ENCODE data around the gene ADGRE2. TPM values are rescaled to one million over a fixed set of nuclear protein-coding genes. Genes with fewer than 3 reads are reported as not detected.
"Not testable (repeated sequence)": the region's sequence is repeated elsewhere in the genome, so short reads cannot be mapped to it uniquely, and the experiment has no call there.

The ADGRE2 gene
- total RNA-seq = 1 to 10 TPM in 3 of 4 donors, under 1 TPM in 1; 0.65 to 6.0 (median 3.0) TPM

- H3K4me1 ChIP-seq; intact Hi-C loops (cut with DNase I); H3K4me3 ChIP-seq; DNase-seq (ENCODE audit: extremely low spot score); H3K9me3 ChIP-seq; H3K27ac ChIP-seq (replicated peaks in 1 of 4); H3K36me3 ChIP-seq: not testable (repeated sequence)
- peaks cover 0 to 75% (median 0%) of the 10 kb centered on the region in 4 donors for H3K27me3 ChIP-seq
- WGBS = 67% methylated on average over 12 of the region's 12 CpGs
Measured at GRCh38 chr19:14778110-14778845, at the start of gene ADGRE2. Gene ADGRE2 (minus strand): TSS chr19:14778560. CDS start chr19:14776756, 1,804 bp downstream.

- DNase-seq (ENCODE audit: extremely low spot score) = no peak
Measured at GRCh38 chr19:14826006-14826405, 47.6 kb upstream of the ADGRE2 start.

GRCh38 chr19:14821937-14822336 lies 43.6 kb upstream of the ADGRE2 start:
- intact Hi-C loops (cut with DNase I) = no loop called here
- Histone ChIP-seq H3K27ac (replicated peaks in 1 of 4) (no peak overlapping the region), H3K36me3 (no peaks in the 10 kb centered on the region), H3K4me3 (no peak overlapping the region), H3K4me1 (no peaks in the 10 kb centered on the region), H3K27me3 (peaks cover 0 to 30% (median 0%) of the 10 kb centered on the region in 4 donors), H3K9me3 (peaks cover 0 to 6% (median 2%) of the 10 kb centered on the region in 4 donors)
- TF ChIP-seq CTCF (IDR thresholded peaks at IDR 0.05) (no peak), POLR2A (IDR thresholded peaks at IDR 0.05; ENCODE audit: low read depth) (no peak), POLR2AphosphoS5 (IDR thresholded peaks at IDR 0.05) (no peak), EP300 (IDR thresholded peaks at IDR 0.05) (no peak)
- 48% methylated on average over 6 of the region's 6 CpGs for WGBS
- DNase-seq (ENCODE audit: extremely low spot score) = no peak

More at GRCh38 chr19:14826006-14826405, 47.6 kb upstream of the ADGRE2 start:
- intact Hi-C loops (cut with DNase I) = no loop called here
- H3K36me3 ChIP-seq = no peaks in the 10 kb centered on the region
- no peak for TF ChIP-seq POLR2A (IDR thresholded peaks at IDR 0.05; ENCODE audit: low read depth)
- no peak for TF ChIP-seq CTCF (IDR thresholded peaks at IDR 0.05)
- no peak for TF ChIP-seq EP300 (IDR thresholded peaks at IDR 0.05)
- no peak for TF ChIP-seq POLR2AphosphoS5 (IDR thresholded peaks at IDR 0.05)
- no peak overlapping the region for H3K27ac ChIP-seq (replicated peaks in 1 of 4)
- H3K4me1 ChIP-seq = no peaks in the 10 kb centered on the region
- no peak overlapping the region for H3K4me3 ChIP-seq
- 89% methylated on average over 2 of the region's 2 CpGs for WGBS
- peaks cover 0 to 33% (median 0%) of the 10 kb centered on the region in 4 donors for H3K27me3 ChIP-seq
- peaks cover 0 to 6% (median 2%) of the 10 kb centered on the region in 4 donors for H3K9me3 ChIP-seq

- TF ChIP-seq POLR2AphosphoS5 (IDR thresholded peaks at IDR 0.05) (no peak), EP300 (IDR thresholded peaks at IDR 0.05) (no peak), CTCF (IDR thresholded peaks at IDR 0.05) (no peak), POLR2A (IDR thresholded peaks at IDR 0.05; ENCODE audit: low read depth) (no peak)
- 76% methylated on average over 8 of the region's 8 CpGs for WGBS
- Histone ChIP-seq H3K36me3 (no peaks in the 10 kb centered on the region), H3K4me3 (no peak overlapping the region), H3K27me3 (peaks cover 0 to 10% (median 0%) of the 10 kb centered on the region in 4 donors), H3K9me3 (no peaks in the 10 kb centered on the region), H3K4me1 (no peaks in the 10 kb centered on the region), H3K27ac (replicated peaks in 1 of 4) (no peak overlapping the region)
- no peak for DNase-seq (ENCODE audit: extremely low spot score)
- intact Hi-C loops (cut with DNase I) = no loop called here
Measured at GRCh38 chr19:14818588-14818987, 40.2 kb upstream of the ADGRE2 start.

GRCh38 chr19:14817052-14817451 lies 38.7 kb upstream of the ADGRE2 start:
- H3K27ac ChIP-seq (replicated peaks in 1 of 4) = no peak overlapping the region
- no peaks in the 10 kb centered on the region for H3K4me1 ChIP-seq
- WGBS = 87% methylated on average over 3 of the region's 3 CpGs
- TF ChIP-seq CTCF (IDR thresholded peaks at IDR 0.05) = no peak
- no peak for TF ChIP-seq POLR2AphosphoS5 (IDR thresholded peaks at IDR 0.05)
- TF ChIP-seq EP300 (IDR thresholded peaks at IDR 0.05) = no peak
- no peak for TF ChIP-seq POLR2A (IDR thresholded peaks at IDR 0.05; ENCODE audit: low read depth)
- peaks cover 0 to 6% (median 0%) of the 10 kb centered on the region in 4 donors for H3K27me3 ChIP-seq
- no peak for DNase-seq (ENCODE audit: extremely low spot score)
- H3K9me3 ChIP-seq = no peaks in the 10 kb centered on the region
- no peaks in the 10 kb centered on the region for H3K36me3 ChIP-seq
- H3K4me3 ChIP-seq = no peak overlapping the region
- intact Hi-C loops (cut with DNase I) = no loop called here
